GM12873 (cell line): ENCODE results near the gene CPLANE2.

Source experiments
- TF ChIP-seq, protein P1 (sequence below): IDR thresholded peaks from 2 replicates; pipeline ENCODE4 v1.5.1; 2012; ENCODE audit warnings: low read depth, mild to moderate bottlenecking, moderate library complexity, low read length, control low read depth; ENCODE audit not compliant: insufficient read depth; ENCODE audit errors: missing control alignments

Gene CPLANE2

DNA sequence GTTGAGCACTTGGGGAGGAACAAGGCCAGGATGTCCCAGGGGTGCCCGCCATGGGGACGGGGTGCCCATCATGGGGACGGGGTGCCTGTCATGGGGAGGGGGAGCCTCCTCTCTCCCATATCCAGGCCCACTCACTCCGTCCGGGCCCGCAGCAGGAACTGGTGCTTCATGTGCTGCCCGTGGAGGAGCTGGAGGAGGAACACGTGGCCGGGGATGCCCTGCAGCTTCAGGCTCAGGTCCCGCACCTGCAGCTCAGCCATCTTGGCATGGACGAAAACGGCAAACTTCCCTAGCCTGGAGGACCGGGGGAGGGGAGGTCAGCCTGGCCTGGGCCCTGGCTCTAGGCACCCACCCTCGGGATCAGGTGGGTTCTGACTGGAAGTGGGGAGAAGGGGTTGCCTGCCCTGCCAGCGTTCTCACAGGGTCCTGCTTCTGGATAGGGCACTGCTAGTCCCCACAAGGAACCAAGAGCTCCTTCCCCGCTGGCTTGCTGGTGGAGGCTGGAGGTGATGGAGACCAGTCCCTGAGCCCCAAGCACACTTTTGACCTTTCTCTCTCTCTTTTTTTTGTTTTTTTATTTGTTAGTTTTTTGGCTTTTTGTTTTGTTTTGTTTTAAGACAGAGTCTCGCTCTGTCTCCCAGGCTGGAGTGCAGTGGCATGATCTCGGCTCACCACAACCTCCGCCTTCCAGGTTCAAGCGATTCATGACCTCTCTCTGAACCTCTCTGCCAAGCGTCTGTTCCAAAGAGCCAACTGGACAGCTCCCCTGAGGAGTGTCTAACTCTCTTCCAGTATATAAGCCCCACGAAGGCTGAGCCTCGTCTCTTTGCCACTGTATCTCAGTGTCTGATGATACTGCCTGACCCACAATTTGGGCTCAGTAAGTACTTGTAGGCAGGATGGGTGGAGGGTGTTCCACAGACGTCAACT lies 34.4 kb downstream of the CPLANE2 start:
- TF ChIP-seq, protein P1, sequence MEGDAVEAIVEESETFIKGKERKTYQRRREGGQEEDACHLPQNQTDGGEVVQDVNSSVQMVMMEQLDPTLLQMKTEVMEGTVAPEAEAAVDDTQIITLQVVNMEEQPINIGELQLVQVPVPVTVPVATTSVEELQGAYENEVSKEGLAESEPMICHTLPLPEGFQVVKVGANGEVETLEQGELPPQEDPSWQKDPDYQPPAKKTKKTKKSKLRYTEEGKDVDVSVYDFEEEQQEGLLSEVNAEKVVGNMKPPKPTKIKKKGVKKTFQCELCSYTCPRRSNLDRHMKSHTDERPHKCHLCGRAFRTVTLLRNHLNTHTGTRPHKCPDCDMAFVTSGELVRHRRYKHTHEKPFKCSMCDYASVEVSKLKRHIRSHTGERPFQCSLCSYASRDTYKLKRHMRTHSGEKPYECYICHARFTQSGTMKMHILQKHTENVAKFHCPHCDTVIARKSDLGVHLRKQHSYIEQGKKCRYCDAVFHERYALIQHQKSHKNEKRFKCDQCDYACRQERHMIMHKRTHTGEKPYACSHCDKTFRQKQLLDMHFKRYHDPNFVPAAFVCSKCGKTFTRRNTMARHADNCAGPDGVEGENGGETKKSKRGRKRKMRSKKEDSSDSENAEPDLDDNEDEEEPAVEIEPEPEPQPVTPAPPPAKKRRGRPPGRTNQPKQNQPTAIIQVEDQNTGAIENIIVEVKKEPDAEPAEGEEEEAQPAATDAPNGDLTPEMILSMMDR, result no peak

DNA sequence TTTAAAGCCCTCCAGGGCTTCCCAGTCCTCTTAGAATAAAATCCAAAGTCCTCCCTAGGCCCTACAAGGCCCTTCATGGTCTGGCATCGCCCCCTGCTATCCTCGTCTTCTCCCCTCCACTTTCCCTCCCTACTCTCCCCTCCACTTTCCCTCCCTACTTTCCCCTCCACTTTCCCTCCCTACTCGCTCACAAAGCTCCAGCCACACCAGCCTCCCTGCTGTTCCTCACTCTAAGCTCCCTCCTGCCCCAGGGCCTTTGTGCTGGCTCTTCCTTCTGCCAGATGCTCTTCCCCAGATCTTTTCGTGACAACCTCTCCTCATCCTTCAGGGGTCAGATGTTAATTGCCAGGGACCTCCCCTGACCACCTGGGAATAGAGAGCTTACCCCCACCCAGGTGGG lies 37.3 kb downstream of the CPLANE2 start:
- TF ChIP-seq, protein P1, result no peak

DNA sequence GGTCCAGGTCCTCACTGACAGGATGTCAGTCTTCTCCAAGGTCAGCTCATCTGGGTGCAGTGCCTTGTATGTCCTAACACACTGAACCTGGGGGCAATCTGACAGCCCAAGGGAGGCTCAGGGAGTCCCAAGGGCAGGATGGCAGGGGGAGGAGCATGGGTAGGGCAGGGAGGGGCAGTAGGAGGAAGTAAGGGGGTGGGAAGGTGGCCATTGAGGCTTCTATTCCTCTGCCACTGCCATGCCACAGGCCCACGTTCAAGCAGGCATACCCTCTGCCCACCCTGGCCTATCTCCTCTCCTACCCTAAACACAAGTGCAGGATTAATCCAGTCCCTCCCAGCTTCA lies 37.9 kb downstream of the CPLANE2 start:
- TF ChIP-seq, protein P1, result no peak

DNA sequence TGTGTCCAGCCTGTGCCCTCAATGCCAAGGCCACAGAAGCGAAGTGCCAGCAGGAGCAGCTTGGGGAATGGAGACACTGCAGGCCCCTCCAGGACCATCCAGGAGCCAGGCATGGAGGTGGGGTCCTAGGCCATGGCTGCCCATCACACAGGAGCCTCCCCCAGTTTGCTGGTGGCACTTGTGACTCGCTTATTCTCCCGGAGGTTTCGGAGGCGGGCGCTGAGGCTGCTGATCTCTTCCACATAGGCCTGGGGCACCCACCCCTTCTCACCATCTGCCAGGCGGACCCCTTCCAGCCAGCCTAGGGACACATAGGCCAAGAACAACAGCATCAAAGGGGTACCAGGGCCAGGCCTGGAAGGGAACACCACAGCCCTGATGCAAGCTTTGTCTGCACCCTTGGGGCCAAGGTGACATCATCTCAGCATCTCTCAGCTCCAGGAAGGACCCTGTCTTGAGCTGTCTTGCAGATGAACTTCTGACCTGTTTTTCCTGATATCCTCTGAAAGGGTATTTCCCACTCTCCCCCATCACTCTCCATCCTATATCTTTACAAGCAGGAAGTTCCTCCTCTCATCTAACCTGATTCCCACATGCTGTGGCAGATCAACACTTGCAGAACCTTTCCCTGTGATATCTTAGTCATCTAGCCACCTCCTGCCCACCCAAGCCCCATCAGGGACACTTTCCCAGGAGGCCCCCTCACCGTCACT lies 38.4 kb downstream of the CPLANE2 start:
- TF ChIP-seq, protein P1, result no peak

DNA sequence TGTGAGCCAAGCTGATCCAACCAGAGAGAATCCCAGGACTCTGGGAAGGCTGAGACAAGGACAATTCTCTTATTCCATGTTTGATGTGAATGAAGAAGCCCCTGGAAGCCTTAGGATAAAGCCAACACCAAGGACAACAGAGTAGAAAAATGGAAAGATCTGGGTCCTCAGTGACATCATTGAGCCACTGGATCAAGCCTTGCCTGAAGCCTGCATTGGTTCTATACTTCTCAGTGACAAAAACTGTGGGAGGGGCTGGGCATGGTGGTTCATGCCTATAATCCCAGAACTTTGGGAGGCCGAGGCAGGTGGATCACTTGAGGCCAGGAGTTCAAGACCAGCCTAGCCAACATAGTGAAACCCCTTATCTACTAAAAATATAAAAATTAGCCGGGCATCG lies 40.1 kb downstream of the CPLANE2 start:
- TF ChIP-seq, protein P1, result no peak

DNA sequence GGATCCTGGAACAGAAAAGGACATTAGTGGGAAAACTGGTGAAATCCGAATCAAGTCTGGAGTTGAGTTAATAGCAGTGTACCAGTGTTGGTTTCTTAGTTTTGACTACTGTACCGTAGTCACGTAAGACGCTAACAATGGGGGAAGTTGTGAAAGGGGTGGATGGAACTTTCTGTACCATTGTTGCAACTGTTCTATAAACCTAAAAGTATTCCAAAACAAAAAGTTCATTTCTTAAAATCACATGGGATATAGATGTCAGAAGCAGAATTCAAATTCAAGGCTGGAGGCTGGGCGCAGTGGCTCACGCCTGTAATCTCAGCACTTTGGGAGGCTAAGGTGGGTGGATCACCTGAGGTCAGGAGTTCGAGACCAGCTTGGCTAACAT lies 41.5 kb downstream of the CPLANE2 start:
- TF ChIP-seq, protein P1, result no peak

DNA sequence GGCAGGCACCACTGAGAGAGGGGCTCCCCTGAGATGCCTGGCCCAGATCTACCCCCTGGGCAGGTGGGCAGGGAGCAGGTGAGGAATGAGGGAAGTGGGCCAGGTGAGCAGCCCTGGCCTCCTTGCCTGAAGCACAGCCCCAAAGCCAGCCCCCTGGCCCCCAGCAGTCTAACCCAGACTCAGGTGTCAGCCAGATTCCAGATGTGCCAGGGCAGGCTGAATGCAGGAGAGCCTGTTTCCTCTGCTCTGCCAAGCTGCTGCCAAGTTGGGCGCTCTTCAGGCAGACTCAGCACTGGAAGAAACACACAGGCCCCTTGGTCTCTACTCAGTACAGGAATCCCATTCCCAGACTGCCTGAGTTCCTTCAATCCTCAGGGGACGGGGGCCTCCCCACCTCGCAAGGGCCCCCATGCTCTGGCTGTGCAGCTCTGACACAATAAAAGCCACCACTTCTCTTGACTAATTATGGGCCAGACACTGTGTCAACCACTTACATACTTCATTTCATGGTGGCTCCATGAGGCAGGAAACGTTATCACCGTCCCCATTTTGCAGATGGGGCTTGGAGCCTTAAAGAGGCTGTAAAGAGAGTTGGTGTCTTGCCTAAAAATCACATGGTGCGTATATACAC lies 45.0 kb downstream of the CPLANE2 start:
- TF ChIP-seq, protein P1, result no peak
